Left lung (tissue), 10 donors: ENCODE results near the gene ZER1. TPM values are rescaled to one million over a fixed set of nuclear protein-coding genes. Genes with fewer than 3 reads are reported as not detected.

Source experiments
- ATAC-seq: fragments of 200-7000 bp; cut with Tn5 transposase; one replicate; pipeline ENCODE4 v1.9.1; 2020; ENCODE audit warnings: moderate library complexity
- DNase-seq, 4 donors: peaks; one replicate each; pipeline ENCODE4 v3.0.0-alpha.2; 2013 to 2020
- H3K27ac ChIP-seq, 2 donors: fragments of 200-600 bp; sonication (generic) in 1 of 2; one replicate each; pipeline versions ENCODE4 v1.5.0 to v1.8.0; 2020 to 2021
- H3K27me3 ChIP-seq, 2 donors: fragments of 200-600 bp; sonication (generic) in 1 of 2; one replicate each; pipeline versions ENCODE4 v1.5.0 to v1.8.0; 2020 to 2021
- H3K36me3 ChIP-seq, 2 donors: fragments of 200-600 bp; sonication (generic) in 1 of 2; one replicate each; pipeline versions ENCODE4 v1.5.0 to v1.8.0; 2020 to 2021
- H3K4me1 ChIP-seq, 2 donors: fragments of 200-600 bp; one replicate each; pipeline ENCODE4 v1.8.0; 2021
- H3K4me3 ChIP-seq, 2 donors: fragments of 200-600 bp; sonication (generic) in 1 of 2; one replicate each; pipeline versions ENCODE4 v1.5.0 to v1.8.0; 2020 to 2021; ENCODE audit warnings: mild to moderate bottlenecking in 1 of 2
- H3K9me3 ChIP-seq, 2 donors: fragments of 200-600 bp; sonication (generic) in 1 of 2; one replicate each; pipeline versions ENCODE4 v1.5.0 to v1.8.0; 2020 to 2021
- intact Hi-C, 2 donors: fragments of 100-400 bp; cut with DNase I; formaldehyde crosslinking; loops; one replicate each; pipeline versions ENCODE4 v1.11.2 to v1.14.2; 2022
- polyA plus RNA-seq, 6 donors: library from polyadenylated mRNA; unstranded; fragments of 120-200 nt; gene quantifications; one replicate each; pipeline ENCODE4 v1.2.1, GENCODE V29; 2013; ENCODE audit not compliant: insufficient read length in 6 of 6
- total RNA-seq, 2 donors: library from RNA; stranded (reverse); fragmentation: NEBNext Ultra II Directional; extraction: Animal tissue kit (Norgen Biotek cat#: 25700); gene quantifications; one replicate each; pipeline ENCODE4 v1.2.1, GENCODE V29; 2021
- TF ChIP-seq, protein P1 (sequence below), 2 donors: fragments of 200-600 bp; sonication (generic) in 1 of 2; IDR thresholded peaks; one replicate each; pipeline versions ENCODE4 v1.5.0 to v1.8.0; 2021; ENCODE audit warnings: antibody characterized with exemption in 2 of 2
- donor health status: DM: no; HTN: yes; CAD: no.
- donor health status: DM: no; HTN: no; CAD: no.

ZER1 gene
- total and polyA plus RNA-seq, 8 donors = 26.7 to 37.3 (median 30.2) TPM

DNA sequence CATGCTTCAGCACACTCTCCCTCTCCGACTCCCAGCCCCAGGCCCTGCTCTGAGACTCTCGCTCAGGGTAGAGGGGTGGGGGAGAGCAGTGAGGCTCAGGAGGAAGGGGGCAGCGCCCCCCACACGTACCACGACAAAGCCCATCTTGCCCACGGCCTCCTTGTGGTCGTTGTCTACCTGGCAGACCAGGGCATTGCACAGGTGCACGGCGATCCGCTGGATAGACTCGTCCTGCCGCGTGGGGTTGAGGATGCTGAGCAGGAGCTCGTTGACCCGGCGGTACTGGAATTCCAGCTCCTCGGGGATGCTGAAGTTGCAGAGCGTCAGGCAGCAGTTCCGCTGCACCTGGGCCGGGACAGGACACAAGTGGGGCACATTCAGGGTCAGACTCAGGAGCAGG, 29.3 kb downstream of the ZER1 start:
- no peak for DNase-seq
- intact Hi-C loops = no loop called here
- H3K27me3 ChIP-seq = no peaks in the 10 kb centered on the region
- peaks cover 0 to 42% of the 10 kb centered on the region in 2 donors for H3K36me3 ChIP-seq
- no peak overlapping the region for H3K27ac ChIP-seq
- no peak for ATAC-seq
- no peaks in the 10 kb centered on the region for H3K9me3 ChIP-seq
- TF ChIP-seq, protein P1, sequence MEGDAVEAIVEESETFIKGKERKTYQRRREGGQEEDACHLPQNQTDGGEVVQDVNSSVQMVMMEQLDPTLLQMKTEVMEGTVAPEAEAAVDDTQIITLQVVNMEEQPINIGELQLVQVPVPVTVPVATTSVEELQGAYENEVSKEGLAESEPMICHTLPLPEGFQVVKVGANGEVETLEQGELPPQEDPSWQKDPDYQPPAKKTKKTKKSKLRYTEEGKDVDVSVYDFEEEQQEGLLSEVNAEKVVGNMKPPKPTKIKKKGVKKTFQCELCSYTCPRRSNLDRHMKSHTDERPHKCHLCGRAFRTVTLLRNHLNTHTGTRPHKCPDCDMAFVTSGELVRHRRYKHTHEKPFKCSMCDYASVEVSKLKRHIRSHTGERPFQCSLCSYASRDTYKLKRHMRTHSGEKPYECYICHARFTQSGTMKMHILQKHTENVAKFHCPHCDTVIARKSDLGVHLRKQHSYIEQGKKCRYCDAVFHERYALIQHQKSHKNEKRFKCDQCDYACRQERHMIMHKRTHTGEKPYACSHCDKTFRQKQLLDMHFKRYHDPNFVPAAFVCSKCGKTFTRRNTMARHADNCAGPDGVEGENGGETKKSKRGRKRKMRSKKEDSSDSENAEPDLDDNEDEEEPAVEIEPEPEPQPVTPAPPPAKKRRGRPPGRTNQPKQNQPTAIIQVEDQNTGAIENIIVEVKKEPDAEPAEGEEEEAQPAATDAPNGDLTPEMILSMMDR (IDR thresholded peaks at IDR 0.05) = no peak
- no peaks in the 10 kb centered on the region for H3K4me1 ChIP-seq
- H3K4me3 ChIP-seq = no peak overlapping the region

DNA sequence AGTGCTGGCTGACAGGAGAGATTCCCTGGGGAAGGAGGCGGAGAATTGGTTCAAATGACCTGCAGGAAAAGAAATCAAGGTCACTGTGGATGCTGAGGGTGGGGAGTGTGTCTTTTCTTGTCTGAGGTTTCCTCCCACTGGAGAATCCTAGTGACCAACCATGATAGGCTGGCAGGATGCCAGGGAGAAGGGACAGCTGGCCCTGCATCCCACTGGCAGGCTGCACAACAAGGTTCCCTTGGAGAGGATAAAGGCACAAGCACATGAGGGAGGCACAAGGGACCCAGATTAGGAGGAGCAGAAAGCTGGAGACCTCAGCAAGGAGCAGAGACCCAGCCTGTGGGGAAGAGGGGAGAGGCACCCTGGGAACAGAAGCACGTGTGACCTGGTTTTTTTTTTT, 36.4 kb downstream of the ZER1 start:
- H3K27ac ChIP-seq = no peak overlapping the region
- ATAC-seq (no peak), DNase-seq (no peak)
- H3K27me3 ChIP-seq = no peaks in the 10 kb centered on the region
- TF ChIP-seq, protein P1 (IDR thresholded peaks at IDR 0.05) = no peak
- H3K36me3 ChIP-seq = peaks cover 0 to 58% of the 10 kb centered on the region in 2 donors
- H3K4me1 ChIP-seq = no peaks in the 10 kb centered on the region
- H3K4me3 ChIP-seq = no peak overlapping the region
- H3K9me3 ChIP-seq = no peaks in the 10 kb centered on the region
- intact Hi-C loops = no loop called here

DNA sequence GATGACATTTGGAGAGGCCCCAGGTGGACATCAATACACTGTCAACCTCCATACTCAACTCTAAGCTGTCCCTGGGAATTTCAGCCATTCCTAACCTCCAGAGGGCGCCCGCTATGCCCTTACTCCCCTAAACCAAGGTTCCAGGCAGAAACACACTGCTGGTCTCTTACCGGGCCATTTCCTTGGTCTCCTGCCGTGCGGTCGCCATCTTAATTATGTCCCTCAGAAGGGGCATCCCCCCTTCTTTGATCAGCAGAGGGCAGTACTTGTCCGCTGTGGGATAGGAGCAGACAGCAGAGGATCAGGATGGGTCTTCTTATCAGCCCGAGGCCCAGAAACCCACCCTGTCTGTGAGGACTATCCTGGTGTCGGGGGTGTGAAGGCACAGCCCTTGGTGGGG, 38.5 kb downstream of the ZER1 start:
- Histone ChIP-seq H3K27me3 (no peaks in the 10 kb centered on the region), H3K36me3 (peaks cover 0 to 49% of the 10 kb centered on the region in 2 donors), H3K27ac (no peak overlapping the region), H3K9me3 (no peaks in the 10 kb centered on the region), H3K4me3 (no peak overlapping the region), H3K4me1 (no peaks in the 10 kb centered on the region)
- TF ChIP-seq, protein P1 (IDR thresholded peaks at IDR 0.05) = peak; percentile 44 to 46
- intact Hi-C loops = no loop called here
- ATAC-seq (peak; percentile 96), DNase-seq (peak in 3 of 4 donors; percentile 34 to 77 (median 59))

DNA sequence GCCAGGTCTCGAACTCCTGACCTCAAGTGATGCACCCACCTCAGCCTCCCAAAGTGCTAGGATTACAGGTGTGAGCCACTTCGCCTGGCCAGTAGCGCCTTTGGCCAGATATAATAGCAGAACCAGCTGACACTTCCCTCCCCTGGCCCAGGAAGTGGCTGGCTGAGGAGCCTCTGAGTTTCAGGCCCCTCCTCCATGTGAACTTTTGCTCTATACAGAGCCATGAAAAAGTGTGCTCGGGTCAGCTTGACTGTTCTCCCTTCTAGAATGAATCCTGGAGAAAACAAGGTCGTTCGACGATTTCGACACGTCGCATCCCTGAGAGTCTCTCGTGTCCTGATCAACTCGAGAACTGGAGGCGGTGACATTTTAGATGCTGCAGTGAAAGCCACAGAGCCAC, 39.2 kb downstream of the ZER1 start:
- DNase-seq (no peak), ATAC-seq (no peak)
- Histone ChIP-seq H3K27ac (no peak overlapping the region), H3K4me3 (no peak overlapping the region), H3K4me1 (no peaks in the 10 kb centered on the region), H3K36me3 (peaks cover 0 to 49% of the 10 kb centered on the region in 2 donors), H3K27me3 (no peaks in the 10 kb centered on the region), H3K9me3 (no peaks in the 10 kb centered on the region)
- TF ChIP-seq, protein P1 (IDR thresholded peaks at IDR 0.05) = no peak
- intact Hi-C loops = no loop called here

DNA sequence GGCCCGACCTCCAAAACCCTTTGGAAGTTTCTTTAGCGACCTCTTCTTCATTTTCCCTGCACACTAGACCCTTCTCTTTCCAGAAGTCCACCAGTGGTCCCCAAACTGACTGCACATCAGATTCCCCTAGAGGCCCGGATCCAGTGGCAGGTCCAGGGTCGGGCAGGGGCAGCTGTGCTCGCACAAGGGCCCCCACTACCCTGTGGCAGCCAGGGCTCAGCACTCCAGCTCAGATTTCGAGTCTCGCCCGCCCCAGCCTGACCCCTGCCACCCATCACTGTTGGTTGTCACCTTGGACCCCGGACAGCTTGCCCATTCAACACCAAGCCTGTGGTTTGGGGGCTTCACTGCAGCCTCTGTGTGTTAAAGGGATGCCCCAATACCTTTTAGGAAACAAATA, 40.0 kb downstream of the ZER1 start:
- no peak for DNase-seq
- Histone ChIP-seq H3K27ac (no peak overlapping the region), H3K4me3 (no peak overlapping the region), H3K9me3 (no peaks in the 10 kb centered on the region), H3K27me3 (no peaks in the 10 kb centered on the region), H3K36me3 (peaks cover 0 to 49% of the 10 kb centered on the region in 2 donors), H3K4me1 (no peaks in the 10 kb centered on the region)
- TF ChIP-seq, protein P1 (IDR thresholded peaks at IDR 0.05) = no peak
- no peak for ATAC-seq
- intact Hi-C loops = no loop called here
